RPMI7951 (cell line): ENCODE measurements around the gene ARID1B. TPM values are rescaled to one million over a fixed set of nuclear protein-coding genes. Genes with fewer than 3 reads are reported as not detected.

Source experiments
- DNase-seq: peaks from one replicate; pipeline ENCODE4 v3.0.0-alpha.2; 2012; ENCODE audit warnings: low read depth
- total RNA-seq: library from RNA; depleted of rRNA; stranded (reverse); fragments of >200 nt; shearing (Covaris generic); gene quantifications from 2 replicates; pipeline ENCODE4 v1.2.3, GENCODE V29; 2014

Gene ARID1B
- total RNA-seq, 1 experiment from 2014 or later = 14.8 TPM

DNA sequence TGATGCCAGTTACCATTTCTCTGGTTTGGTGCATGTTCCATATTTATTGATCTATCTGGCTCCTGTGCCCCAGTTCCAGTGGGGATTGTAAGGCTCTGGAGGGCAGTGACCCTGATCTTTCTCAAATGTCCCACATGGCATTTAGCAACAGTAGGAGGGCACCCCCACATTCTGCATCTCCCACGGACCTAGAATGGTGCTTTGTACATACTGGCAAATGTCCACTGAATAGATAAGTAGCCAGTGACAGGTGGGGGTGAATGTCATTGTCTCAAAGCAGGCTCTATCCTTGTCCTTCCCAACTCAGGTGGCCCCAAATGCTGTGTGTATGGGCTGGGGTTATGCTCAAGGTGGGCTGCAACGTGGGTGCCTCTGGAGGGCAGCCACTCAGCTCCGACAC is 462.0 kb downstream of the ARID1B start:
- no peak for DNase-seq

DNA sequence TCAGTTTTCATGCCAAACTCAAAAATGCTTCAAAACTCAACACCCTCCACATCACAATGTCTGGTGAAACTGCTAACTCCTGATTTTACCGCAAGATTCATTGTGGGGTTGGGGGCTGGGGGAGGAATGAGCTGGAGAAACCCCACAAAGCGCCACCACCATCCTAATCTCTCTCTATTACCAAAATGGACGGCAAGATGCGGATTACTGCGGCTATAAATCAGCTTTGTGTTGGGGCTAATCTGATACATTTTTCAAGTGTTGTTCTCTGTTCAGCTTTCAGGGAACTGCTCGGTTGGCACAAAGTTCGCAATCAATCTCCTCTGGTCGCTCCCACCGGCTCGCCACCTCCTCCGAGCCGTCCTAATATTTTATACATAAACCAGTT is 462.5 kb downstream of the ARID1B start:
- DNase-seq = no peak

GRCh38 chr6:157240059-157240959 is 463.1 kb downstream of the ARID1B start:
- DNase-seq = no peak

- no peak for DNase-seq
These were observed 463.8 kb downstream of the ARID1B start for GRCh38 chr6:157240960-157241311.

DNA sequence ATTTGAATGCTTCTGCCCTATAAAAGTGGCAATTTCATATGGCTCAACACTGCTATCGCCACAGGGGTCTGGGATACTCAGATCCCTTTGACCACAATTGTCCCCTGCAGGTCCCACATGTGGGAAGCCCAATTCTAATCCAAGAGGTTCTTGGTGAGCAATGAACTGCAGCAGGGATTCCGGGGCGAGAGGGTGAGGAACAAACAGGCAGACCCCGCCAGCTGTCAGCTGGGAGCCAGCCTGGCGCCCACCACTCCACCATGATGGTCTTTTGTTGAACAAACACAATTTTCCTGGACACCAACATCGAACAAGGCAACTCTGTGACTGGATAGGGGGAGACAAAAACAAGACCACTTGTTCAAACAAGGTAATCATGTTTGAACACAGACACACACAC is 465.6 kb downstream of the ARID1B start:
- no peak for DNase-seq

GRCh38 chr6:157244175-157244574 is 467.0 kb downstream of the ARID1B start:
- DNase-seq = no peak

GRCh38 chr6:157244780-157245179 is 467.6 kb downstream of the ARID1B start:
- DNase-seq = no peak

- DNase-seq = no peak
These were observed 468.3 kb downstream of the ARID1B start for GRCh38 chr6:157245436-157245835.

DNA sequence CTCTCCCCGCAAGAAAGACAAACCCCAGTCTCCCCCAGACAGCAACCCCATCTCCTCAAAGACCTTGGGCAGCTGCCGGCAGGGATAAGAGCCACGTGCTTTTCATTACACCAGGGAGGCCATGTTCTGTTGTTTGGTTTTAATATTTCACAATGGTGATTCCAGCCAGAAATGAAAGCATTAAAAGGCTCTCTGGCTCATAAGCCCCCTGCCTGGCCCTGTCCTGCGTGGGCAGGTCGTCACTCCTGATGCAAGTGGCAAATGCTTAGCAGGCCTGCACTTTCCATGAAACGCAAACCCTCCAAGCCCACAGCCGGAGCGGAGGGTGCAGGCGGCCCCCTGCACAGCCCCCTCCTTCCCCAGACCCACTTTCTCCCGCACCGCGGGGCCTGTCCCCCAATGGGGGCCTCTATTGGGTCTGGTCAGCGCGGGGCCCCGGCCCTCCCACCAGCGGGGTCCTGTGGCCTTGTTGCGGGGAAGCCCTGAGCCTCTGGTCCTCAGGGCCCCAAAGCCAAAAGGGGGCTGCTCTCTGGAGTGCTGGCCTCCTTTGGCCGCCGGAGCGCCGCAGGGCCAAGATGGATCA is 469.0 kb downstream of the ARID1B start:
- DNase-seq = no peak

DNA sequence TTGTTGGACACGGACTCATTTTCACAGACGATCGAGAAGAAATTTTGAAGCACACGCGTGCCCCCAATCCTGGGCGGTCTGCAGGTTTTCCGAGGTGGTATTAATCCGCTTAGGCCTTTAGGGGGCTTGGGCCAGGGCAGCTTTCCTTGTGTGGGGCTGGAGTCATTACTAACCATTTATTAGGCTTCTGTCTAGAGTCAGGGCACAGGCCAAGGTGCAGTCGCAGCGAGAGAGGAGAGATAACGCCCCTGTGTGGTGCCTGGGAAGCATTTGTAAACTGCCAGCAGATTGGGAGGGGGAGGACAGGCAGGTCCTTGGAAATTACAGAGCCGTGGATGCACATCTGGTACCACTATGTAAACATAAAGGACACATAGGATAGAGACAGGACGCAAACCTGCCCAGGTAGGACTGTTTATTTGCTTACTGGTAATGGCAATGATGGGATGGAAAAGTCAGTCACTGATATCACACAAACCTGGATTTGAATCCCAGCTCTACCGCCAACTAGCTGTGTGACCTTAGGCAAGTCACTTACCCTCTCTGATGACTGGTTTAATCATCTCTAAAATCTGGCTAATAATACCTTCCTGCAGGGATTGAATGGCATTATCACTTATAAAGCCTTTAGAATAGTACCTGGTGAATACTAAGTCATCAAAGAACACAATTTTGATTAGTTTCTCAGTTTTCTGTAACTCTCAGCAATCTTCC is 469.8 kb downstream of the ARID1B start:
- no peak for DNase-seq

DNA sequence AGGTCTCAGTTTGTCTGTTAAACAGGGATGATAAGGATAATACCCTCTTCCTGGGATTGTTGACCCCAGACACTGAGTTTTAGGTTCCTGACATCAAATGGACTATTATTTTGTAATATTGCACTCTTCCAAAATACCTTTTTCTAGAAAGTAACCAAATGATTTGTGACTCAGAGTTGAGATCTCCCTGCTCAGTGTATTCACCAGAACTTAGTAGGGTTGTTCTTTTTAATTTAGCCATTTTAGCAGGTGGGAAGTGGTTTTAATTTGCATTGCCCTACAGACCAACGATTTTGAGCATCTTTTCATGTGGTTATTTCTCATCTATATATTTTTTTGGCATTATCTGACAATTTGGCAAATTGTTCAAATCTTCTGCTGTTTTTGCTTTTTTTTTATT is 471.1 kb downstream of the ARID1B start:
- DNase-seq = no peak

- DNase-seq = no peak
These were observed 472.6 kb downstream of the ARID1B start for GRCh38 chr6:157249826-157250225.

DNA sequence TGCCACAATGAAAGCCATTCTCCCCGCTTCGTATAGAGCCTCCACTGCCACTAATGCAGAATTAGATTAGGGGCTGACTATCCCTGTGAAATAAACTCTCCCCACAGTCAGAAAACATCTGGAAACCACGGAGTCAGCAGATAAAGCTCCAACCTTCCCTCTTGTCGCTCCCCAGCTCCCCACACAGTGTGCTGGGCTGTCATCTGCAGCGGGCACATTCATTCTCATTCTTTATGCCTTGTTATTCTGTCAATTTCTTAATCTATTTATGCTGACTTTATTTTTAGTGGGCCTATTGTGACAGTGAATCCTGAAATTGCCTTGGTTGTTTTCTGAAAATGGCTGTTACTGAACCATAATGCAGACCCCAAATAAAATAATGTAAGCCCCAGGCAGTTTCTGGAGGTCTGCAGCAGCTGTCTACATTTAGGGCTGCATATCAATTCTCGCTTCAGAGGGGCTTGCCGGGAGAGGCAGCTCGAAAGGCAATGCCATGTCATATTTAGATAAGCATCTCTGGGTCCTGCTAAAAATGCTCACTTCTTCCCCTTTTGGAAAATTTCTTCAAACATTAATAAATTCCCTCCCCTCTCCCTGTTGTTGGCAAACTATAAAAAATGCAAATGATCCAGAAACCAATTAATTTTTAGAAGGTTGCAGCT is 474.5 kb downstream of the ARID1B start:
- DNase-seq = no peak

GRCh38 chr6:157253017-157253416 is 475.8 kb downstream of the ARID1B start:
- DNase-seq = no peak

- DNase-seq = no peak
These were observed 476.5 kb downstream of the ARID1B start for GRCh38 chr6:157253699-157254098.

- no peak for DNase-seq
These were observed 477.4 kb downstream of the ARID1B start for GRCh38 chr6:157254538-157254937.

GRCh38 chr6:157255079-157255478 is 477.9 kb downstream of the ARID1B start:
- no peak for DNase-seq

GRCh38 chr6:157258878-157259277 is 481.7 kb downstream of the ARID1B start:
- DNase-seq = no peak

DNA sequence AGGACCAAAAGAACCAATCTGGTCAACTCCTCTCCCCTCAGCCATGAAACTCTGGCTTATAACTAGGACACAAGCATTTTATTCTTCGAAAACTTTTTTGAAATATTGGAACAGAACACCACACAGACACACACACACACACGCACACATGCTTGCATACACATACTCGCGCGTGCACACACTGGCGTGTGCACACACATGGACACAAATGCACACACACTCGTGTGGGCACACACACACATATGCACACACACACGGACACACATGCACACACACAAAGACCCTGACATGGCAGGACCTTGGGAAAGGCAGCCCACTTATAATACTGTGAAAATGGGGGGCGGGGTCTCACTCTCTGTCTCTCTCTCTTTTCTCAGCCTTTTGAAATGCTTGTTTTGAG is 482.3 kb downstream of the ARID1B start:
- DNase-seq = no peak
